ENCODE data around the gene PTOV1. TPM values are rescaled to one million over a fixed set of nuclear protein-coding genes. Genes with fewer than 3 reads are reported as not detected.
A peak's percentile ranks its signal among the peaks of the same experiment; 100 is the strongest.

The PTOV1 gene
- total RNA-seq, result 100 to 1,000 TPM in 1 of 4 donors, 10 to 100 TPM in 3; 52.2 to 105 (median 68.1) TPM
- 10 to 100 TPM; 54.8 to 79.7 (median 62.5) TPM for polyA plus RNA-seq

DNA sequence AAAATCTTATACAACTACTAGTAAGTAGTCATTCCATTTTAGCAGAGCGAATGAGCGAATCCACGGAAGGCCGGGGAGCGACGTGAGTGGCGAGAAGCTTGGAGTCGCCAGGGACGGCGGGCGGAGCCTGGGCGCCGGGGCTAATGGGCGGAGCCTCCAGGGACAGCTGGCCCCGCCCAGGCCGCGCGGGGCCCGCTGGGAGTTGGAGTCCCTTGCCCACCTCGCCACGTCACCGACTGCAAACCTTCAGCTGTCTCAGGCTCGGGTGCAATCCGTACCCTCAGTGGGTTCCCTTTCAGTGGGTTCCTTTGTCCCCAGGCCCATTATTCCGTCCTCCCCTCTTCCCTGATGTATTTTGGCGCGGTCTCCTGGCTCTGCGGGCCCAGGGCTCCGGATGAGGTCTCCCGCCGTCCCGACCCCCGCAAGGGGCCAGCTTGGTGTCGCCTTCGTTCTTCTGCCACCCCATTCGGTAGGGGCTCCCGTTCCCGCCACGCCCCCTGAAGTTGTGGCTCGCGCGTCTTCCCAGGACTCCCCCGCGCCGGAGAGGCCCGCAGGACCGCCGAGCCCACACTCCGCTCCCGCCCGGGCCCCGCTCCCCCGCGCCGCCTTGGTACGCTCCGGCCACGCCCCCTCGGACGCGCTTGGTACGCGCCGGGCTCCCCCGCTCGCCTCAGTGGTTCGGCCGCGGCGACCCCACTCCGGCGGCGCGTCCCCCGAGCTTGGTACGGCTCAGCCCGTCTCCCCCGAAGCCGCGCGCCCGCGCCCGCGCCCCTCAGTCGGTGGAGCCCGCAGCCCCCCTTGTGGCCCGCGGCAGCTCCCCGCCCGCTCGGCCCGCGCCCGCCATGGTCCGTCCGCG is at the start of gene PTOV1:
TSS of gene PTOV1 (plus strand) at position 673 of the 856 bp plus-strand sequence.
- H3K27me3 ChIP-seq, result no peaks in the 10 kb centered on the region
- peaks cover 0 to 44% (median 33%) of the 10 kb centered on the region in 4 donors for H3K4me1 ChIP-seq
- peak; percentile 97 for DNase-seq
- peaks cover 0 to 15% (median 13%) of the 10 kb centered on the region in 4 donors for H3K36me3 ChIP-seq
- peak within 1 kb of the TSS; percentile 76 to 100 (median 95) for H3K4me3 ChIP-seq
- TF ChIP-seq POLR2AphosphoS5 (IDR thresholded peaks at IDR 0.05), result peak; percentile 58 to 93 (median 83)
- no peak for TF ChIP-seq EP300 (IDR thresholded peaks at IDR 0.05)
- TF ChIP-seq CTCF (IDR thresholded peaks at IDR 0.05), result no peak
- peak; percentile 53 to 76 for TF ChIP-seq POLR2A (IDR thresholded peaks at IDR 0.05)
- no peaks in the 10 kb centered on the region for H3K9me3 ChIP-seq
- WGBS, 2 donors, result 1% methylated on average over 98 of the region's 98 CpGs
- peak within 1 kb of the TSS; percentile 99 to 100 (median 100) for H3K27ac ChIP-seq
- intact Hi-C loops (cut with DNase I), result loop anchor here (2.0 kb wide), 1 partner anchor 32 kb away; the partner anchor contains the start of gene MED25

GRCh38 chr19:49801401-49801888 is 49.5 kb upstream of the PTOV1 start:
- H3K4me1 ChIP-seq, result peaks cover 0 to 21% (median 18%) of the 10 kb centered on the region in 4 donors
- no peaks in the 10 kb centered on the region for H3K9me3 ChIP-seq
- 85 to 86% methylated on average over 32 of the region's 32 CpGs for WGBS, 2 donors
- H3K4me3 ChIP-seq, result peak overlapping the region; percentile 40 to 61 (median 49)
- DNase-seq, result no peak
- TF ChIP-seq POLR2A (IDR thresholded peaks at IDR 0.05), result no peak
- TF ChIP-seq EP300 (IDR thresholded peaks at IDR 0.05), result no peak
- no peak for TF ChIP-seq CTCF (IDR thresholded peaks at IDR 0.05)
- TF ChIP-seq POLR2AphosphoS5 (IDR thresholded peaks at IDR 0.05), result no peak
- H3K27ac ChIP-seq, result peak overlapping the region; percentile 73 to 81 (median 79)
- peaks cover 25 to 78% (median 33%) of the 10 kb centered on the region in 4 donors for H3K36me3 ChIP-seq
- H3K27me3 ChIP-seq, result no peaks in the 10 kb centered on the region
- intact Hi-C loops (cut with DNase I), result no loop called here

DNA sequence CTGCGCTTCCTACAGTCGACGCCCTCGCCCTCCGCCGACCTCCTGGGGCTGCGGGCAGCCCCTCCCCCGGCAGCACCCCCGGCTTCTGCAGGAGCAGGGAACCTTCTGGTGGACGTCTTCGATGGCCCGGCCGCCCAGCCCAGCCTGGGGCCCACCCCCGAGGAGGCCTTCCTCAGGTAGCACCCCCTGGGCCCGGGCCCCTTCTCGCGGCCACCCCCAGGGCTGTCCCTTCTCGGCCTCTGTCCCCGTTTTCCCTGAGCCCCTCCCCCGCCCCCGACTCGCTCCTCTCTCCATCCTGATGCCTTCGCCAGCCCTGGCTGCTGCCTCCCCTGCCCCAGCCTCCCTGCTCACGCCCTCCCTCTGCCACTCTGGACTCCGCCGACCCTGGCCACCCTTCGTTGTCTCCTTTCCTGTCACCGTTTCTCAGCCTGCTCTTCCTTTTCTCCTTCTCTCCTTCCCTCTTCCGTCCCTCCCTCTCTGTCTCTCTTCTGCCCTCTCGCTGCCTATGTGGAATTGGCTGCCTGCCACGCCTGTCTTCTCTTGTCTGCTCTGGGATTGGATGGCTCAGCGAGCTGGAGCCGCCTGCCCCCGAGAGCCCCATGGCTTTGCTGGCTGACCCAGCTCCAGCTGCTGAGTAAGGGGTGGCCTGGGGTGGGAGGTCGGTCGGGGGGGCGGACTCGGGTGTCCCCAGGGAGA is 48.8 kb upstream of the PTOV1 start:
- TF ChIP-seq CTCF (IDR thresholded peaks at IDR 0.05), result peak in 3 of 4 experiments; percentile 7 to 36 (median 33)
- TF ChIP-seq EP300 (IDR thresholded peaks at IDR 0.05), result no peak
- peak in 3 of 4 donors; percentile 29 to 60 (median 39) for TF ChIP-seq POLR2AphosphoS5 (IDR thresholded peaks at IDR 0.05)
- H3K27me3 ChIP-seq, result no peaks in the 10 kb centered on the region
- H3K4me3 ChIP-seq, result peak overlapping the region; percentile 40 to 61 (median 49)
- H3K27ac ChIP-seq, result peak overlapping the region; percentile 73 to 81 (median 79)
- no peaks in the 10 kb centered on the region for H3K9me3 ChIP-seq
- H3K36me3 ChIP-seq, result peaks cover 19 to 77% (median 29%) of the 10 kb centered on the region in 4 donors
- peaks cover 0 to 21% (median 18%) of the 10 kb centered on the region in 4 donors for H3K4me1 ChIP-seq
- intact Hi-C loops (cut with DNase I), result no loop called here
- peak; percentile 98 for DNase-seq
- WGBS, 2 donors, result 63 to 79% methylated on average over 37 to 38 of the region's 38 CpGs

GRCh38 chr19:49802836-49803528 is 48.0 kb upstream of the PTOV1 start:
- intact Hi-C loops (cut with DNase I), result no loop called here
- H3K4me3 ChIP-seq, result peak overlapping the region; percentile 40 to 61 (median 49)
- TF ChIP-seq EP300 (IDR thresholded peaks at IDR 0.05) (no peak), CTCF (IDR thresholded peaks at IDR 0.05) (no peak), POLR2AphosphoS5 (IDR thresholded peaks at IDR 0.05) (no peak), POLR2A (IDR thresholded peaks at IDR 0.05) (no peak)
- WGBS, 2 donors, result 93 to 94% methylated on average over 24 of the region's 24 CpGs
- H3K27me3 ChIP-seq, result no peaks in the 10 kb centered on the region
- H3K4me1 ChIP-seq, result peaks cover 0 to 21% (median 18%) of the 10 kb centered on the region in 4 donors
- DNase-seq, result no peak
- H3K36me3 ChIP-seq, result peaks cover 18 to 76% (median 24%) of the 10 kb centered on the region in 4 donors
- no peaks in the 10 kb centered on the region for H3K9me3 ChIP-seq
- H3K27ac ChIP-seq, result peak overlapping the region; percentile 73 to 81 (median 79)
